SK-N-MC (cell line): ENCODE data around the gene LRRIQ1.

Experiments used
- EZH2 ChIP-seq: fragments of 200-600 bp; sonication (generic); IDR thresholded peaks from one replicate; pipeline ENCODE4 v1.6.1; 2017; ENCODE audit warnings: antibody characterized with exemption
- FOXP2 ChIP-seq: optimal IDR thresholded peaks from 2 replicates; pipeline ENCODE3; 2011; ENCODE audit warnings: mild to moderate bottlenecking, moderate library complexity; ENCODE audit not compliant: insufficient read depth; ENCODE audit errors: extremely low read length, control extremely low read depth
- POLR2AphosphoS5 ChIP-seq: IDR thresholded peaks from 2 replicates; pipeline ENCODE4 v1.6.1; 2012; ENCODE audit warnings: mild to moderate bottlenecking, low read depth, low read length, borderline replicate concordance

DNA sequence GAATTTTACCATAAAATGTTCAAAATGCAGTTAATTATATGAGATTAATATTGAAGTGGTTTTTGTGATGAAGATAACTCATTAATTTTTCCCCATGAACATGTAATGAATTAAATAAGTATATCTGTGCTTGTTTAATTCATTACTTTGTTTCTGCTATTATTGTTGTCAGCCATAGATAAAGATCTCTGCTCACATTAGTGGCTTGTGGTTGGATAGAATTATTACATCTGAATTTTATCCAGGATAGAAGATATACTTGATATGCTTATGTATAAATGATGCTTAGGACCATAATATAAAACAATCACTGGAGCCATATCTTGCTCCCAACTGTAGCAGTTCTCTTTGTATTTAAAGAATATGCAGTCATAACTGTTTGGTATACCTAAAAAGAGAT lies 18.5 kb upstream of the LRRIQ1 start:
- no peak for TF ChIP-seq POLR2AphosphoS5
- no peak for TF ChIP-seq EZH2
- TF ChIP-seq FOXP2: no peak
